ENCODE data around the gene C16orf96. TPM values are rescaled to one million over a fixed set of nuclear protein-coding genes. Genes with fewer than 3 reads are reported as not detected.

Gene C16orf96
- total RNA-seq, 1 donor from 2014 or later, result 0.52 TPM

- Histone ChIP-seq H3K4me3 (ENCODE audit: low read length in 3 of 3) (no peak overlapping the region), H3K9ac (ENCODE audit: low read depth in 1 of 3, low read length in 3 of 3) (no peak overlapping the region), H3K27me3 (ENCODE audit: control insufficient read depth in 3 of 3, insufficient read depth in 3 of 3, low read length in 3 of 3) (no peaks in the 10 kb centered on the region), H3K36me3 (ENCODE audit: control insufficient read depth in 3 of 3, insufficient read depth in 3 of 3, low read length in 3 of 3) (no peaks in the 10 kb centered on the region), H3K4me1 (ENCODE audit: control insufficient read depth in 3 of 3, insufficient read depth in 3 of 3, low read length in 3 of 3) (no peaks in the 10 kb centered on the region), H3K9me3 (ENCODE audit: control insufficient read depth in 3 of 3, low read length in 3 of 3) (no peaks in the 10 kb centered on the region), H3K27ac (ENCODE audit: low read depth, low read length) (no peak overlapping the region)
Measured at GRCh38 chr16:4578961-4579530, 22.9 kb downstream of the C16orf96 start.

GRCh38 chr16:4580250-4580649 is 24.1 kb downstream of the C16orf96 start:
- Histone ChIP-seq H3K36me3 (ENCODE audit: control insufficient read depth in 3 of 3, insufficient read depth in 3 of 3, low read length in 3 of 3) (no peaks in the 10 kb centered on the region), H3K4me1 (ENCODE audit: control insufficient read depth in 3 of 3, insufficient read depth in 3 of 3, low read length in 3 of 3) (no peaks in the 10 kb centered on the region), H3K9me3 (ENCODE audit: control insufficient read depth in 3 of 3, low read length in 3 of 3) (no peaks in the 10 kb centered on the region), H3K9ac (ENCODE audit: low read depth in 1 of 3, low read length in 3 of 3) (no peak overlapping the region), H3K4me3 (ENCODE audit: low read length in 3 of 3) (no peak overlapping the region), H3K27ac (ENCODE audit: low read depth, low read length) (no peak overlapping the region), H3K27me3 (ENCODE audit: control insufficient read depth in 3 of 3, insufficient read depth in 3 of 3, low read length in 3 of 3) (no peaks in the 10 kb centered on the region)

GRCh38 chr16:4583906-4584305 is 27.8 kb downstream of the C16orf96 start:
- no peaks in the 10 kb centered on the region for H3K36me3 ChIP-seq (ENCODE audit: control insufficient read depth in 3 of 3, insufficient read depth in 3 of 3, low read length in 3 of 3)
- H3K27ac ChIP-seq (ENCODE audit: low read depth, low read length), result no peak overlapping the region
- H3K4me3 ChIP-seq (ENCODE audit: low read length in 3 of 3), result no peak overlapping the region
- H3K9me3 ChIP-seq (ENCODE audit: control insufficient read depth in 3 of 3, low read length in 3 of 3), result peaks cover 2 to 6% (median 3%) of the 10 kb centered on the region in 3 donors
- H3K9ac ChIP-seq (ENCODE audit: low read depth in 1 of 3, low read length in 3 of 3), result no peak overlapping the region
- no peaks in the 10 kb centered on the region for H3K4me1 ChIP-seq (ENCODE audit: control insufficient read depth in 3 of 3, insufficient read depth in 3 of 3, low read length in 3 of 3)
- peaks cover 0 to 4% (median 2%) of the 10 kb centered on the region in 3 donors for H3K27me3 ChIP-seq (ENCODE audit: control insufficient read depth in 3 of 3, insufficient read depth in 3 of 3, low read length in 3 of 3)

- H3K27ac ChIP-seq (ENCODE audit: low read depth, low read length), result no peak overlapping the region
- H3K4me1 ChIP-seq (ENCODE audit: control insufficient read depth in 3 of 3, insufficient read depth in 3 of 3, low read length in 3 of 3), result no peaks in the 10 kb centered on the region
- H3K27me3 ChIP-seq (ENCODE audit: control insufficient read depth in 3 of 3, insufficient read depth in 3 of 3, low read length in 3 of 3), result peaks cover 0 to 4% (median 2%) of the 10 kb centered on the region in 3 donors
- no peaks in the 10 kb centered on the region for H3K36me3 ChIP-seq (ENCODE audit: control insufficient read depth in 3 of 3, insufficient read depth in 3 of 3, low read length in 3 of 3)
- H3K9me3 ChIP-seq (ENCODE audit: control insufficient read depth in 3 of 3, low read length in 3 of 3), result peaks cover 2 to 6% (median 3%) of the 10 kb centered on the region in 3 donors
- no peak overlapping the region for H3K4me3 ChIP-seq (ENCODE audit: low read length in 3 of 3)
- no peak overlapping the region for H3K9ac ChIP-seq (ENCODE audit: low read depth in 1 of 3, low read length in 3 of 3)
Measured at GRCh38 chr16:4586291-4586690, 30.2 kb downstream of the C16orf96 start.

- H3K9ac ChIP-seq (ENCODE audit: low read depth in 1 of 3, low read length in 3 of 3), result no peak overlapping the region
- H3K27me3 ChIP-seq (ENCODE audit: control insufficient read depth in 3 of 3, insufficient read depth in 3 of 3, low read length in 3 of 3), result peaks cover 0 to 10% (median 4%) of the 10 kb centered on the region in 3 donors
- H3K36me3 ChIP-seq (ENCODE audit: control insufficient read depth in 3 of 3, insufficient read depth in 3 of 3, low read length in 3 of 3), result no peaks in the 10 kb centered on the region
- no peak overlapping the region for H3K27ac ChIP-seq (ENCODE audit: low read depth, low read length)
- no peaks in the 10 kb centered on the region for H3K4me1 ChIP-seq (ENCODE audit: control insufficient read depth in 3 of 3, insufficient read depth in 3 of 3, low read length in 3 of 3)
- no peak overlapping the region for H3K4me3 ChIP-seq (ENCODE audit: low read length in 3 of 3)
- peaks cover 2 to 6% (median 3%) of the 10 kb centered on the region in 3 donors for H3K9me3 ChIP-seq (ENCODE audit: control insufficient read depth in 3 of 3, low read length in 3 of 3)
Measured at GRCh38 chr16:4588386-4588785, 32.2 kb downstream of the C16orf96 start.

GRCh38 chr16:4588961-4589360 is 32.8 kb downstream of the C16orf96 start:
- Histone ChIP-seq H3K27me3 (ENCODE audit: control insufficient read depth in 3 of 3, insufficient read depth in 3 of 3, low read length in 3 of 3) (peaks cover 0 to 15% (median 4%) of the 10 kb centered on the region in 3 donors), H3K4me3 (ENCODE audit: low read length in 3 of 3) (no peak overlapping the region), H3K27ac (ENCODE audit: low read depth, low read length) (no peak overlapping the region), H3K36me3 (ENCODE audit: control insufficient read depth in 3 of 3, insufficient read depth in 3 of 3, low read length in 3 of 3) (no peaks in the 10 kb centered on the region), H3K9me3 (ENCODE audit: control insufficient read depth in 3 of 3, low read length in 3 of 3) (peaks cover 2 to 6% (median 3%) of the 10 kb centered on the region in 3 donors), H3K4me1 (ENCODE audit: control insufficient read depth in 3 of 3, insufficient read depth in 3 of 3, low read length in 3 of 3) (no peaks in the 10 kb centered on the region), H3K9ac (ENCODE audit: low read depth in 1 of 3, low read length in 3 of 3) (no peak overlapping the region)

DNA sequence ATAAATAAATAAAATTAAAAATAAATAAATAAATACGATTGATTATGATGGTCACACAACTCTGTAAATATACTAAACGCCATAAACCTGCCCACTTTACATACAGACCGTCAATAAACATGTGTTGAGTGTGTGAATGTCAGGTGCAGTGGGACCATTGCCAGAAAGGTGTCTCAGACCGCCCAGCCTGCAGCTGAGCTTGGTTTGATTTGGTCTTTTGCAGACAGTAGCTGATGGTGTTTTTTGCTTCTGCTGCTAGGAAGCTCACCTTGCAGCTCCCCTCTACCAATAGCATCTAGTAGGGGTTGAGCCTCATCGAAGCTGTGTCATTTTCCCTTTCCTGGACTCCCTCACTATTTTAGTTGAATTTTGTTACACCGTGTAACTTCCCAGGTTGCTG is 35.1 kb downstream of the C16orf96 start:
- Histone ChIP-seq H3K36me3 (ENCODE audit: control insufficient read depth in 3 of 3, insufficient read depth in 3 of 3, low read length in 3 of 3) (no peaks in the 10 kb centered on the region), H3K27ac (ENCODE audit: low read depth, low read length) (no peak overlapping the region), H3K4me1 (ENCODE audit: control insufficient read depth in 3 of 3, insufficient read depth in 3 of 3, low read length in 3 of 3) (no peaks in the 10 kb centered on the region), H3K9ac (ENCODE audit: low read depth in 1 of 3, low read length in 3 of 3) (no peak overlapping the region), H3K4me3 (ENCODE audit: low read length in 3 of 3) (no peak overlapping the region), H3K27me3 (ENCODE audit: control insufficient read depth in 3 of 3, insufficient read depth in 3 of 3, low read length in 3 of 3) (peaks cover 0 to 31% (median 12%) of the 10 kb centered on the region in 3 donors), H3K9me3 (ENCODE audit: control insufficient read depth in 3 of 3, low read length in 3 of 3) (peaks cover 2 to 6% (median 3%) of the 10 kb centered on the region in 3 donors)

DNA sequence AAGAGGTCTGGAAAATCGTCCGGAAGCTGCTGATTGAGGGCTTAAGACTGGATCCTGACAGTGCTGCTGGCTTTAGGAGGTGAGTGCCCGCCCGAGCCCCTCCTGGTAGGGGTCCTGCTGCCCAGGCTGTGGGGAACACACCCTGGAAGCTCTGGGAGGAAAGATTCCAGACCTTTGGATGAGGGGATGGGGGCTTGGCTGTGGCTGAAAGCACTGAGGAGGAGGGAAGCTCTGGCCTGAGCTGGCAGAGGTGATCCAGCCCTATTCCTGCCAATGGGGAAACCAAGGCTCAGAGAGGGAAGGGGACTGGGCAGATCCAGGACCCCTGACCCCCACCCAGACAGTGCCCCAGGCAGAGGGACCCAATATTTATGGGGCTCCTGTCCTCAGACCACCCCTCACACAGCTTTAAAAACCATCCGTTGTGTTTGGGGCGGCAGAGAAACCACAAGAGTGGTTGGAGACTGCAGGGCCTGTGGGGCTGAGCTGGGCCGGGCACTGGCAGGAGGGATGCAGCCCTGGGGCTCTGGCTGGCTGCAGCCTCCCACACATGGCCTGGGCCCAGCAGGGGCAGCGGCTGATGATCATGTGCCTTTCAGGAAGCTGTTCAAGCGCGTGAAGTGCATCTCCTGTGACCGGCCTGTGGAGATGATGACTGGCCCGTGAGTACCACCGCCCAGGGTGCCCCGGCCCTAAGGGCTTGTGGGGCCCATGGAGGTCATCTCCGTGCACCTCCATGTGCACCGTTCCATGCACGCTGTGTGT is 35.7 kb downstream of the C16orf96 start:
- Histone ChIP-seq H3K36me3 (ENCODE audit: control insufficient read depth in 3 of 3, insufficient read depth in 3 of 3, low read length in 3 of 3) (no peaks in the 10 kb centered on the region), H3K9me3 (ENCODE audit: control insufficient read depth in 3 of 3, low read length in 3 of 3) (peaks cover 2 to 6% (median 3%) of the 10 kb centered on the region in 3 donors), H3K4me1 (ENCODE audit: control insufficient read depth in 3 of 3, insufficient read depth in 3 of 3, low read length in 3 of 3) (no peaks in the 10 kb centered on the region), H3K9ac (ENCODE audit: low read depth in 1 of 3, low read length in 3 of 3) (no peak overlapping the region), H3K4me3 (ENCODE audit: low read length in 3 of 3) (no peak overlapping the region), H3K27me3 (ENCODE audit: control insufficient read depth in 3 of 3, insufficient read depth in 3 of 3, low read length in 3 of 3) (peaks cover under 1 to 35% (median 8%) of the 10 kb centered on the region in 3 donors), H3K27ac (ENCODE audit: low read depth, low read length) (no peak overlapping the region)

- Histone ChIP-seq H3K9ac (ENCODE audit: low read depth in 1 of 3, low read length in 3 of 3) (no peak overlapping the region), H3K27me3 (ENCODE audit: control insufficient read depth in 3 of 3, insufficient read depth in 3 of 3, low read length in 3 of 3) (peaks cover 5 to 39% (median 12%) of the 10 kb centered on the region in 3 donors), H3K9me3 (ENCODE audit: control insufficient read depth in 3 of 3, low read length in 3 of 3) (peaks cover under 1 to 4% (median 2%) of the 10 kb centered on the region in 3 donors), H3K4me1 (ENCODE audit: control insufficient read depth in 3 of 3, insufficient read depth in 3 of 3, low read length in 3 of 3) (no peaks in the 10 kb centered on the region), H3K27ac (ENCODE audit: low read depth, low read length) (no peak overlapping the region), H3K4me3 (ENCODE audit: low read length in 3 of 3) (no peak overlapping the region), H3K36me3 (ENCODE audit: control insufficient read depth in 3 of 3, insufficient read depth in 3 of 3, low read length in 3 of 3) (no peaks in the 10 kb centered on the region)
Measured at GRCh38 chr16:4593086-4593485, 36.9 kb downstream of the C16orf96 start.

All from skeletal muscle tissue (tissue), 4 donors.